Adipose tissue (tissue), 3 donors: ENCODE data around the gene UBIAD1. TPM values are rescaled to one million over a fixed set of nuclear protein-coding genes. Genes with fewer than 3 reads are reported as not detected.

ENCODE experiments used
- H3K27ac ChIP-seq: one replicate; pipeline ENCODE4 v1.5.1; 2013; ENCODE audit warnings: low read depth, low read length
- WGBS, 3 donors: extraction: QIAGEN DNeasy Blood & Tissue Kit; methylation state at CpG; one replicate each; pipeline ENCODE4 v1.1.7; 2013; 5-methylcytosine and 5-hydroxymethylcytosine counted together
- polyA plus RNA-seq, 3 donors: library from polyadenylated mRNA; stranded (reverse); fragments of 200-250 nt; gene quantifications; one replicate each; pipeline ENCODE4 v1.2.3, GENCODE V29; 2013
- donor health status: healthy with polysubstance abuse.
- donor health status: Bipolar disorder and iron deficiency.
- donor health status: healthy.

The UBIAD1 gene
- polyA plus RNA-seq, 3 donors, result 3.1 to 10.3 (median 7.2) TPM

DNA sequence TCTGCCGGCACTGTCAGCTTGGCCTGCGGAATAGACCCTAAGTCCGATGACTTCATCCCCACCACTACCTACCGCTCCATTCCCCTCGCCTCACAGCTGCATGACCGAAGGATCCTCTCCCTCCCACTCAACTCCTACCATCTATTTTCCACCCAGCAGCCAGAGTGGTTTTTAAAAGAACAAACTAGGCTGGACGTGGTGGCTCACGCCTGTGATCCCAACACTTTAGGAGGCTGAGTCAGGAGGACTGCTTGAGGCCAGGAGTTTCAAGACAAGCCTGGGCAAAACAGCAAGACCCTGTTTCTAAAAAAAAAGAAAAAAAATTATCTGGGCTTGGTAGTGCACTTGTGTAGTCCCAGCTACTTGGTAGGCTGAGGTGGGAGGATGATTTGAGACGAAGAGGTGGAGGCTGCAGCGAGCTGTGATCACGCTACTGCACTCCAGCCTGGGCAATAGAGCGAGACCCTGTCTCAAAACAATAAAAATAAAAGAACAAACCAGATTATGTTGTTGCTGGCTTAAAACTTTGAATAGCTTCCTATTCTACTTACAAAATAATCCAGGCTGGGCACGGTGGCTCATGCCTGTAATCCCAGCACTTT lies 59.0 kb downstream of the UBIAD1 start:
- WGBS, 3 donors, result 87 to 92% (median 92%) methylated on average over 13 of the region's 13 CpGs
- no peak overlapping the region for H3K27ac ChIP-seq

GRCh38 chr1:11333631-11334030 lies 60.6 kb downstream of the UBIAD1 start:
- 42 to 60% (median 47%) methylated on average over 7 of the region's 7 CpGs for WGBS, 3 donors
- no peak overlapping the region for H3K27ac ChIP-seq

DNA sequence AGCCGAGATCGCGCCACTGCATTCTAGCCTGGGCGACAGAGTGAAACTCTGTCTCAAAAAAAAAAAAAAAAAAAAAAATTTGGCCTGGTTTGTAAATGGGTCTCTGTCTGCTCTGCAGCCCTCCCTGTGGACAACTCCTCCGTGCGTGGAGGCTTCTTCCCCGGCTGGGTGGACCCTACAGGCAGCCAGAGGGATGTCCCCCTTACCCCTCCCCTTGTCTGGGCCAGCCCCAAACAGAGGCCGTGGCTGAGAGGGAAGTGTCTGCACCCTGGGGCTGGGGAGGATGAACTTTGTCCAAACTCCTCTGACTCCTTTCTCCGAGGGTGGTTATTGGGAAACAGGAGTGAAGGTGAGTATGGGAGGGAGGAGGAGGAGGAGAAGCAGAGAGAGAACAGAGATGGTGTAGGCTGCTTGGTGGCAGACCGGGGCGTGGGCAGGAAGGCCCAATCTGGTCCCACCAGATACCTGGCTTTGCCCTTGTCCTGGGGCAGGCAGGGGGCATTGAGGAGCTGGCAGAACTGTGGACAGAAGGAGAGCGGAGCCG lies 61.3 kb downstream of the UBIAD1 start:
- no peak overlapping the region for H3K27ac ChIP-seq
- WGBS, 3 donors, result 63 to 67% (median 65%) methylated on average over 13 of the region's 13 CpGs

DNA sequence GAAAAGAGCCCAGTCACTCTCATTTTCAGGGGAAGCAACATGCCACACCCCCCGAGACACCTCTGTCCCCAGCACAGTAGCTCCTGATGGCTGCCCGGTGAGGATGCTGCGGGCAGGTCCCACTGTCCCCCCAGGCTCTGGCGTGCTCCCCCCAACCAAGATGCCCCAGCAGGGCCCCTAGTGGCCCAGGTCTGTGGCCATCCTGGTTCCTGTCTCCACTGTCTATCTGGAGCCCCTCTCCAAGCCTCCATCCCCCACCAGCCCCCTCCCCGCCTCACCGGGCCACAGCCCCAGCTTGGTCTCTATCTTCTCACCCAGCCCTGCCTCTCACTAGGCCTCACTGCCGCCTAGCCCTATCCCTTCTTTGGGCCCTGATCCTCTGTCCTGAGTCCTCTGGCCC lies 61.8 kb downstream of the UBIAD1 start:
- WGBS, 3 donors, result 84 to 89% (median 84%) methylated on average over 5 to 7 of the region's 7 CpGs
- no peak overlapping the region for H3K27ac ChIP-seq

DNA sequence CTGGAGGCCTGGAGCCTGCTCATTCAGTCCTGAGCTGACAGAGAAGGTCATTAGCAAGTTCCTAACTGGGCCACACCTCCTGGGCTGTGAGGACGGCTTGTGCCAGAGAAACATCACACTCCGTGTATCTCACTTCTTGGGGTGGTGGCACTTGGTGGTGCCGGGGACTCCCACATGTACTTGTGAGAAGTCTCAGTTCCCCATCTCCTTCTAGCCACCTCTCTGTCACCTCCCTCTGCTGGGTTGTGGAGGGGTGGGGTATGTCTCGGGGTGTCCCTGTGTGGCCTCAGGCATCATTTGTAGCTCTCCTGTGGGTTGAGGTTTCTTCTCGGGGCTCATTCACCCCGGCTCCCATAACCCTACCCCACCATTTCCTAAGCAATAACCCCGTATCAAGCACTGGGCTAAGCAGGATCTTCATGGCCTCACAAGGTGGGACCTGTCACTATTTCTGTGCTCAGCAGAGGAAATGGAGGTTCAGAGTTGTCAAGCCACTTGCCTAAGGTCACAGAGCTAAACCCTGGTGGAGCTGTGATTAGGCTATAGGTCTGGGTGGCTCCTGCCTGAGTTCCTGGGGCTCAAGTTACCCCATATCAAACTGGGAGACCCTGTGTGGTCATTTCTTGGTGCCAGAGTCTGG lies 62.5 kb downstream of the UBIAD1 start:
- WGBS, 3 donors, result 86 to 89% (median 87%) methylated on average over 7 of the region's 7 CpGs

GRCh38 chr1:11337580-11338073 lies 64.6 kb downstream of the UBIAD1 start:
- 14 to 19% (median 15%) methylated on average over 12 of the region's 12 CpGs for WGBS, 3 donors
- no peak overlapping the region for H3K27ac ChIP-seq

More for the DNA sequence above, 62.5 kb downstream of the UBIAD1 start:
- no peak overlapping the region for H3K27ac ChIP-seq

Other genes starting within 250 kb of the UBIAD1 start
- under 1 TPM in 2 of 3 donors, not detected in 1; 0.02 to 0.04 TPM for gene MASP2, start 226.0 kb upstream of the UBIAD1 start, polyA plus RNA-seq
- gene SRM, start 213.2 kb upstream of the UBIAD1 start, polyA plus RNA-seq, result 100 to 1,000 TPM; 113 to 130 (median 120) TPM
- 10 to 100 TPM; 21.2 to 31.6 (median 25.1) TPM for gene EXOSC10, start 173.3 kb upstream of the UBIAD1 start, polyA plus RNA-seq
- gene ANGPTL7, start 83.8 kb upstream of the UBIAD1 start, polyA plus RNA-seq, result 1 to 10 TPM in 2 of 3 donors, under 1 TPM in 1; 0.45 to 1.7 (median 1.1) TPM
- 10 to 100 TPM in 2 of 3 donors, 1 to 10 TPM in 1; 8.7 to 16.9 (median 12.6) TPM for gene MTOR, start 10.6 kb upstream of the UBIAD1 start, polyA plus RNA-seq
- gene DISP3, start 206.0 kb downstream of the UBIAD1 start, polyA plus RNA-seq, result under 1 TPM in 2 of 3 donors, not detected in 1; 0.01 to 0.12 TPM